DND-41 (cell line): ENCODE results near the gene SNAPC4.

Source experiments
- ATAC-seq: fragments of 200-7000 bp; cut with Tn5 transposase; 3 replicates; pipeline ENCODE4 v1.9.1; 2021; ENCODE audit warnings: low read depth; ENCODE audit not compliant: insufficient read depth
- DNase-seq: peaks from one replicate; pipeline ENCODE4 v3.0.0-alpha.2; 2020
- H2AFZ ChIP-seq: 2 replicates; pipeline ENCODE4 v1.6.0; 2012; ENCODE audit warnings: low read depth, low read length
- H3K27ac ChIP-seq: 2 replicates; pipeline ENCODE4 v1.5.1; 2012; ENCODE audit warnings: low read length, inconsistent platforms
- H3K27me3 ChIP-seq: fragments of 200-600 bp; sonication (generic); 2 replicates; pipeline ENCODE4 v1.6.0; 2012; ENCODE audit warnings: low read length, mild to moderate bottlenecking, inconsistent platforms; ENCODE audit not compliant: insufficient read depth, poor library complexity
- H3K36me3 ChIP-seq: 2 replicates; pipeline ENCODE4 v1.5.1; 2012; ENCODE audit warnings: low read length, inconsistent platforms; ENCODE audit not compliant: insufficient read depth
- H3K4me1 ChIP-seq: 2 replicates; pipeline ENCODE4 v1.5.1; 2012; ENCODE audit warnings: mild to moderate bottlenecking, low read length; ENCODE audit not compliant: insufficient read depth
- H3K4me2 ChIP-seq: 2 replicates; pipeline ENCODE4 v1.6.0; 2012; ENCODE audit warnings: mild to moderate bottlenecking, moderate library complexity, low read length, inconsistent platforms; ENCODE audit not compliant: insufficient read depth
- H3K4me3 ChIP-seq, 2 experiments: fragments of 200-600 bp in 1 of 2; shearing (Covaris generic) in 1 of 2; 2 replicates each; pipeline ENCODE4 v1.5.1; 2012 to 2016; ENCODE audit warnings: inconsistent platforms in 2 of 2, low read length in 2 of 2, mild to moderate bottlenecking in 2 of 2, low read depth in 1 of 2, moderate library complexity in 1 of 2
- H3K79me2 ChIP-seq: 2 replicates; pipeline ENCODE4 v1.6.0; 2012; ENCODE audit warnings: low read length, inconsistent platforms; ENCODE audit not compliant: insufficient read depth
- H3K9ac ChIP-seq: 2 replicates; pipeline ENCODE4 v1.6.0; 2012; ENCODE audit warnings: low read depth, mild to moderate bottlenecking, inconsistent platforms, low read length, moderate library complexity
- H3K9me3 ChIP-seq: 2 replicates; pipeline ENCODE4 v1.5.1; 2012; ENCODE audit warnings: low read length, moderate library complexity, mild to moderate bottlenecking, inconsistent platforms; ENCODE audit not compliant: insufficient read depth, severe bottlenecking
- H4K20me1 ChIP-seq: 2 replicates; pipeline ENCODE4 v1.6.0; 2012; ENCODE audit warnings: low read length; ENCODE audit not compliant: insufficient read depth
- CTCF ChIP-seq: IDR thresholded peaks from 2 replicates; pipeline ENCODE4 v1.5.1; 2012; ENCODE audit warnings: borderline replicate concordance, low read length, moderate library complexity, mild to moderate bottlenecking; ENCODE audit not compliant: poor library complexity, severe bottlenecking; ENCODE audit errors: extremely low read depth
- EZH2 ChIP-seq: IDR thresholded peaks from 3 replicates; pipeline ENCODE4 v1.6.1; 2012; ENCODE audit warnings: borderline replicate concordance, low read depth, mild to moderate bottlenecking, moderate library complexity, low read length, inconsistent platforms; ENCODE audit not compliant: severe bottlenecking

Gene SNAPC4

DNA sequence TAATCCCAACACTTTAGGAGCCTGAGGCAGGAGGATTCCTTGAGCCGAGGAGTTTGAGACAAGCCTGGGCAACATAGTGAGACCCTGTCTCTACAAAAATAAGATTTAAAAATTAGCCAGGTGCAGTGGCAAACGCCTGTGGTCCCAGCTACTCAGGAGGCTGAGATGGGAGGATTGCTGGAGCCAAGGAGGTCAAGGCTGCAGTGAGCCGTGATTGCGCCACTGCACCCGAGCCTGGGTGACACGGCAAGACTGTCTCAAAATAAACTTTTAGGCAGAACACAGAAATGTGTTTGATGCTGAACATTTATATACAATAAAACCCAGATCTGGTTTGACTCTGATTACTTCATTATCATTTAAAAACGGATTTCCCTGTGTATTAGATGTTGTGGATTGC is 5.5 kb upstream of the SNAPC4 start:
- H3K27me3 ChIP-seq: no peaks in the 10 kb centered on the region
- no peak for ATAC-seq
- no peaks in the 10 kb centered on the region for H3K9me3 ChIP-seq
- peaks cover 56% of the 10 kb centered on the region for H3K36me3 ChIP-seq
- H3K4me2 ChIP-seq: no peak overlapping the region
- no peak overlapping the region for H3K9ac ChIP-seq
- no peak overlapping the region for H3K4me3 ChIP-seq
- H4K20me1 ChIP-seq: peaks cover 3% of the 10 kb centered on the region; the same call in 1 of the 2 replicates
- no peak for DNase-seq
- no peak overlapping the region for H3K27ac ChIP-seq
- no peak overlapping the region for H2AFZ ChIP-seq
- H3K79me2 ChIP-seq: peaks cover 21% of the 10 kb centered on the region
- TF ChIP-seq EZH2 (no peak), CTCF (no peak)
- H3K4me1 ChIP-seq: peaks cover 23% of the 10 kb centered on the region

GRCh38 chr9:136404801-136405136 is 4.8 kb upstream of the SNAPC4 start:
- H3K27ac ChIP-seq: no peak overlapping the region

GRCh38 chr9:136403915-136404800 is 4.2 kb upstream of the SNAPC4 start:
- Histone ChIP-seq H3K9me3 (no peaks in the 10 kb centered on the region), H3K4me2 (no peak overlapping the region), H3K79me2 (peaks cover 19% of the 10 kb centered on the region), H3K4me3 (no peak overlapping the region), H3K36me3 (peaks cover 56% of the 10 kb centered on the region), H2AFZ (no peak overlapping the region), H3K27ac (no peak overlapping the region; the same call in 1 of the 2 replicates), H3K9ac (no peak overlapping the region), H3K27me3 (no peaks in the 10 kb centered on the region), H3K4me1 (peaks cover 21% of the 10 kb centered on the region), H4K20me1 (peaks cover 8% of the 10 kb centered on the region; the same call in 1 of the 2 replicates)
- ATAC-seq (no peak), DNase-seq (no peak)
- TF ChIP-seq CTCF (no peak), EZH2 (no peak)

More at GRCh38 chr9:136404801-136405136, 4.8 kb upstream of the SNAPC4 start:
- H3K79me2 ChIP-seq: peaks cover 18% of the 10 kb centered on the region
- H2AFZ ChIP-seq: no peak overlapping the region
- H3K9me3 ChIP-seq: no peaks in the 10 kb centered on the region
- H3K4me2 ChIP-seq: no peak overlapping the region
- DNase-seq (no peak), ATAC-seq (no peak)
- H4K20me1 ChIP-seq: peaks cover 3% of the 10 kb centered on the region; the same call in 1 of the 2 replicates
- no peak overlapping the region for H3K9ac ChIP-seq
- no peaks in the 10 kb centered on the region for H3K27me3 ChIP-seq
- H3K36me3 ChIP-seq: peaks cover 56% of the 10 kb centered on the region
- H3K4me3 ChIP-seq: no peak overlapping the region
- H3K4me1 ChIP-seq: peaks cover 24% of the 10 kb centered on the region
- TF ChIP-seq CTCF (no peak), EZH2 (no peak)
